RWPE1 (cell line): ENCODE results near the gene PRKCH.

Experiments
- CTCF ChIA-PET: fragments of 350-600 bp; sonication (Branson Sonifier 250); formaldehyde crosslinking; extraction: SDS; loops from one replicate; lab custom pipeline; 2021; lab: Yijun Ruan, JAX
- POLR2A ChIA-PET: fragments of 400-600 bp; formaldehyde crosslinking; extraction: SDS; loops from one replicate; lab custom pipeline; 2020; ENCODE audit warnings: antibody characterized with exemption; ENCODE audit not compliant: low non-redundant PET; lab: Yijun Ruan, JAX
- DNase-seq: peaks from one replicate; pipeline ENCODE4 v3.0.0; 2012; ENCODE audit warnings: low spot score
- H3K27ac ChIP-seq: fragments of 450-650 bp; 2 replicates; pipeline ENCODE4 v1.5.1; 2017
- TF ChIP-seq, protein P1 (sequence below): fragments of 450-650 bp; conservative IDR thresholded peaks from 2 replicates; pipeline ENCODE4 v1.5.1; 2017; ENCODE audit warnings: low read depth, mild to moderate bottlenecking

Gene PRKCH

DNA sequence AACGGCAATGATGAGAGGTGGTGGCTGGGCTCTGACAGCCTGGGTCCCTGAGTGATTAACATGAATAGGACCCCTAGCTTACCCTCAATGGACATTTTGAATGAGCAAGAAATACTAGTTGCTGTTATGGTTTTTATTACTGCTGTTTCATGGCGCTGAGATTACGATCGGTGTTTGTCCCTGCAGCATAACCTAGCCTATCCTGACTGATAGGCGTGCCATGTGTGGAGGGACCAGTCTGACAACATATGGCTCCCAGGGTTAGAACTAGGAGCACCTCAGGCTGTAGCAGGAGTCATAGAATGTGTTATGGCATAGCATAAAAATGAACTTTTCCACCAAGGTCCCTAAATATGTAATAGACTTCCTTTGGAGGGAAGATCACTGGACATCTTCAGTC, 236.5 kb downstream of the PRKCH start:
- TF ChIP-seq, protein P1, sequence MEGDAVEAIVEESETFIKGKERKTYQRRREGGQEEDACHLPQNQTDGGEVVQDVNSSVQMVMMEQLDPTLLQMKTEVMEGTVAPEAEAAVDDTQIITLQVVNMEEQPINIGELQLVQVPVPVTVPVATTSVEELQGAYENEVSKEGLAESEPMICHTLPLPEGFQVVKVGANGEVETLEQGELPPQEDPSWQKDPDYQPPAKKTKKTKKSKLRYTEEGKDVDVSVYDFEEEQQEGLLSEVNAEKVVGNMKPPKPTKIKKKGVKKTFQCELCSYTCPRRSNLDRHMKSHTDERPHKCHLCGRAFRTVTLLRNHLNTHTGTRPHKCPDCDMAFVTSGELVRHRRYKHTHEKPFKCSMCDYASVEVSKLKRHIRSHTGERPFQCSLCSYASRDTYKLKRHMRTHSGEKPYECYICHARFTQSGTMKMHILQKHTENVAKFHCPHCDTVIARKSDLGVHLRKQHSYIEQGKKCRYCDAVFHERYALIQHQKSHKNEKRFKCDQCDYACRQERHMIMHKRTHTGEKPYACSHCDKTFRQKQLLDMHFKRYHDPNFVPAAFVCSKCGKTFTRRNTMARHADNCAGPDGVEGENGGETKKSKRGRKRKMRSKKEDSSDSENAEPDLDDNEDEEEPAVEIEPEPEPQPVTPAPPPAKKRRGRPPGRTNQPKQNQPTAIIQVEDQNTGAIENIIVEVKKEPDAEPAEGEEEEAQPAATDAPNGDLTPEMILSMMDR: no peak
- CTCF ChIA-PET: no interaction called here
- no peak overlapping the region for H3K27ac ChIP-seq
- POLR2A ChIA-PET: no interaction called here
- DNase-seq: no peak

DNA sequence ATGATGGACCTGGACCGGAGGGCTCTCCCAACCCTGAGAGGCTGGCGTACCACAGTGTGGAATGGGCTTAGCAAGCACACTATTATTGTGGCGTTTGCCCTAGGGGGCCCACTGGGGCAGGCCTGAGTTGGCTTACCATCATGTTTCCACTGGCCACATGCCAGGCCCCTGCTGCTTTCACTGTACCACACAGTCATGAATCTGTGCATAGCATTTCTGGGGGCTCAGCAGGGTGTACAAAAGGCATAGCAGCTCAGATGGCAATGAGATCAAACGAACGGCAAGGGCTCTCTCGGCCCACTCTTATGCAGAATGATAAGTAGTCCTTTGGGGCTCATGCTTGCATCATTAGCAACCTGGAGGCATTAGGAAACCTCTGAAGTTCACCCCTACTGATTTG, 236.9 kb downstream of the PRKCH start:
- no peak for DNase-seq
- CTCF ChIA-PET: no interaction called here
- TF ChIP-seq, protein P1: no peak
- POLR2A ChIA-PET: interaction anchor here (0.7 kb wide), 1 partner anchor 27 kb away, joined by 3 read pairs; no protein-coding TSS in a partner anchor
- H3K27ac ChIP-seq: no peak overlapping the region

DNA sequence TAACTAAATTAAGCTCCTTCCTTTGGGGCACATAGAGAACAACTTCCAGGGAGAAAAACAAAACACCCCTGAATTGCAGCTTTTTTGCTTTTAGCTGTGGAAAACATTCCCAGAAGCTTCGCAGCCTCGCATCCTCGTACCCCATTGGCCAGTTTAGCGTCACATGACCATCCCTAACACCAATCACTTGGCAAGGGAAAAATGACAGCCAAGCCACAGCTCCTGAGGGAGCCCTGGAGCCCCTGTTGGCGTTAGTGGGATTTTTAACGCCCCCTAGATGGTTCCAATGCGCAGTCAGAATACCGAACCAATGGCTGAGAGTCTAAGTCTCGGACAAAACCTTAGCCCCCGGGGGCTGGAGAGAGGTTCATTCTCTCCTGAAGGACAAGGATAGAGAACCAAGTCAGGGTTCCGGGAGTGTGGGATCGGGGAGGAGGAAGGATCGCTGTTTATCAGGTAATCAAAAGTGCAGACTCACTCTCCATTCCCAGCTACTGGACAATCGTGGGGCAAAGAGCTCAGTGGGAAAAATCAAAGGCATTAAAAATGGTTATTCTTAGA, 238.3 kb downstream of the PRKCH start:
- ChIA-PET CTCF (no interaction called here), POLR2A (no interaction called here)
- H3K27ac ChIP-seq: peak overlapping the region; percentile 48
- TF ChIP-seq, protein P1: no peak
- DNase-seq: no peak

DNA sequence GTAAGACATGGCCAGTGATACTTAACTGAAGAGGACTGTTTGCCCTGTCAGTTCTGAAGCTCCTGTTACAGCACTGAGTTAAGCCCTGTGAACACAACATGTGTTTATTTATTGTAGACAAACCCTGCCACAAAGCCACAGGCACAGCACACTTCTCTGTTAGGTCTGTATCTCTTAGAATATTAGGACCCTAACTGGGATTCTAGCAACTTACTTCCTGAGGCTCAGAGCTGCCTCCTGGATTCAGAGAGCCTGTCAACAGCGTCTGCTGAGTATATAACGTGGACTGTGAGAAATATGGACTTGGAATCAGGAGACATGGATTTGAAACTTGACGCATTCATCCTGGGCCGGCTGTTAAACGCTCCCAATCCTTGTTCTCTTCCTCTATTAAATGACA, 238.9 kb downstream of the PRKCH start:
- H3K27ac ChIP-seq: no peak overlapping the region
- ChIA-PET CTCF (no interaction called here), POLR2A (no interaction called here)
- TF ChIP-seq, protein P1: no peak
- DNase-seq: no peak

DNA sequence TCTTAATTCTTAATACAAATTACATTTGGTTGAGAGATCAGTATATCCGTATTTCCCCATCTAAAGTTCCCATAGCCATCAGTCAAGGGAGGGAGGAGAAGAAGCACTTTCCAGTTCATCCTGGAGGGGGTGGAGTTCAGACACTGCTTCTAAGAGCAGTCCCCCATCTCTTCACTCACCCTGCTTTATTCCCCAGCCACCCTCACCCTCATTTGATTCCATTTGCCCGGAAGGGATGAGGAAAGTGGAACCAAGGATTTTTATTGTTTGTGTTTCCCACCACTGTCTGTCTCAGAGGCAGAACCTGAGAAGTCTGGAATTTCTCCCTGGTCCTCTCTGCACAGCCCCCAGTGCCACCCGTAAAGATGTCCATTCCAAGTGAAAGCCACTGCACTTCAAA, 239.7 kb downstream of the PRKCH start:
- POLR2A ChIA-PET: no interaction called here
- TF ChIP-seq, protein P1: no peak
- DNase-seq: no peak
- CTCF ChIA-PET: interaction anchor here (0.9 kb wide), 1 partner anchor 15 kb away, joined by 4 read pairs; no protein-coding TSS in a partner anchor
- peak overlapping the region; percentile 98 for H3K27ac ChIP-seq

DNA sequence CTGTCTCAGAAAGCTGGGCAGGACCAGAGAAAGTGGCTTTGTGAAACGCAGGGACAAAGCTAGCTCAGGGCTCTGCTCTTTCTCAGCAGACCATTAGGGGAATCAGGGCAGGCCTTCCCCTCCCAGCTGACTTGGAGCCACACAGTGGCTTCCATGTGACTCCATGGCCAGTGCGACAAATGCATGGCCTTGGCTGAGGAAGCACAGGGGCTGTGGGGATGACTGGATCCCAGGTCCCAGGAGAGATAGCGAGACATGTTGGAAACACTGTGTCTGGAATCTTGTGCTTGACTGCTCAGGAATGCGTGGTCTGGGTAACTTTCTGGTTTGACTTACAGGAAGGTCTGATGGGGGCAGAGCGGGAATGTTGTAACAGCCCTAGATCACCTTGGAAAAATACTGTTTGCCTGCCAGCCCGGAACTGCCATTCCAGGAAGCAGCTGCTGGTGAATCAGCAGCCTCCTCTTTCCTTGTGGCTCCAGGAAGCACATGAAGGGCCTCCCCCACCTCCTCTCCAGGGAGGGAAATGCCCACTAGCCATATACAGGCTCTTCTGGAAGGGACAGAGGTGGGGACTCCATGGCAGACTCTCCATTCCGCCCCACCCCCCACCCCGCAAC, 240.4 kb downstream of the PRKCH start:
- peak overlapping the region; percentile 98 for H3K27ac ChIP-seq
- TF ChIP-seq, protein P1: no peak
- POLR2A ChIA-PET: no interaction called here
- CTCF ChIA-PET: interaction anchor here (0.6 to 1.0 kb wide), 4 partner anchors 10 to 312 kb away, joined by 3 to 5 read pairs (median 4); no protein-coding TSS in a partner anchor
- DNase-seq: peak; percentile 84
